Astrocyte (in vitro differentiated cells and primary cell): Measurements from ENCODE around the gene GUCA1A.

Experiments used
- EZH2 ChIP-seq: IDR thresholded peaks from 2 replicates; pipeline ENCODE4 v1.6.1; 2012; ENCODE audit warnings: mild to moderate bottlenecking, low read length, inconsistent platforms; ENCODE audit not compliant: insufficient read depth
- TF ChIP-seq, protein P1 (sequence below): IDR thresholded peaks from 2 replicates; pipeline ENCODE4 v1.5.1; 2011; ENCODE audit warnings: low read depth, mild to moderate bottlenecking, inconsistent platforms, low read length, moderate library complexity; ENCODE audit not compliant: insufficient read depth

DNA sequence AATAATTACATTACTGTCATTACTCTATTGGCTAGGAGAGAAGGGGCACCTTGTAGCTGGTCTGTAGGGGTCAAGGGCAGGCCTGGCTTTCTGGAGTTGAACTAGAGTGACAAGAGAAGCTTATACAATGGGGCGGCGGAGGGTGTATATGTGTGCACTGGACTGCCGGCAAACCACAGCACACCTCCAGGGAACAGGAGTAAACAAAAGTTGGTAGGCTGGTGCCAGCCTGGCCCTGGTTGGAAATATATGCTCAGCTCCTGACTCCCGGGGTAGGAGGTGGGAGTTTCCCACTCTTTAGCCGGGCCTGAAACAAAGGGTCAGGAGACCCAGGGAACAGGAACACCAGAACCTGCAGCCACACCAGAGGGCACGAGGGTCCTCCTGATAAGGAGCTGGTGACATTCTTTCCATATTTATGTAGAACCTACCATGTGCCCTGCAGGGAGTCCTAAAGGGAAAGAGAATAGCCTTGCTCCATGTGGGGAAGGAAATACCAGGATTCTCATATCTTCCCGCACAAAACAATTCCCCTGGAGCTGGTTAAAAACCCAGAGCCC is 35.9 kb upstream of the GUCA1A start:
- TF ChIP-seq, protein P1, sequence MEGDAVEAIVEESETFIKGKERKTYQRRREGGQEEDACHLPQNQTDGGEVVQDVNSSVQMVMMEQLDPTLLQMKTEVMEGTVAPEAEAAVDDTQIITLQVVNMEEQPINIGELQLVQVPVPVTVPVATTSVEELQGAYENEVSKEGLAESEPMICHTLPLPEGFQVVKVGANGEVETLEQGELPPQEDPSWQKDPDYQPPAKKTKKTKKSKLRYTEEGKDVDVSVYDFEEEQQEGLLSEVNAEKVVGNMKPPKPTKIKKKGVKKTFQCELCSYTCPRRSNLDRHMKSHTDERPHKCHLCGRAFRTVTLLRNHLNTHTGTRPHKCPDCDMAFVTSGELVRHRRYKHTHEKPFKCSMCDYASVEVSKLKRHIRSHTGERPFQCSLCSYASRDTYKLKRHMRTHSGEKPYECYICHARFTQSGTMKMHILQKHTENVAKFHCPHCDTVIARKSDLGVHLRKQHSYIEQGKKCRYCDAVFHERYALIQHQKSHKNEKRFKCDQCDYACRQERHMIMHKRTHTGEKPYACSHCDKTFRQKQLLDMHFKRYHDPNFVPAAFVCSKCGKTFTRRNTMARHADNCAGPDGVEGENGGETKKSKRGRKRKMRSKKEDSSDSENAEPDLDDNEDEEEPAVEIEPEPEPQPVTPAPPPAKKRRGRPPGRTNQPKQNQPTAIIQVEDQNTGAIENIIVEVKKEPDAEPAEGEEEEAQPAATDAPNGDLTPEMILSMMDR = no peak
- no peak for TF ChIP-seq EZH2
